SKM-1 treated with dmso at 0.1 percent for 144 hours (cell line): ENCODE results near the gene SPPL3.
A peak's percentile ranks its signal among the peaks of the same experiment; 100 is the strongest.

Experiments
- DNase-seq: peaks from one replicate; lab custom pipeline; 2025; ENCODE audit not compliant: unreplicated experiment; lab: John Stamatoyannopoulos, UW

Gene SPPL3

GRCh38 chr12:120790114-120790513 lies 114.0 kb downstream of the SPPL3 start:
- DNase-seq = no peak

GRCh38 chr12:120787889-120788288 lies 116.3 kb downstream of the SPPL3 start:
- no peak for DNase-seq

- DNase-seq = no peak
Measured at GRCh38 chr12:120784804-120785203, 119.4 kb downstream of the SPPL3 start.

- no peak for DNase-seq
Measured at GRCh38 chr12:120783197-120783596, 121.0 kb downstream of the SPPL3 start.

GRCh38 chr12:120775862-120776552 lies 128.2 kb downstream of the SPPL3 start:
- DNase-seq = no peak

- DNase-seq = no peak
Measured at GRCh38 chr12:120774169-120774916, 129.8 kb downstream of the SPPL3 start.

- no peak for DNase-seq
Measured at GRCh38 chr12:120771097-120771496, 133.1 kb downstream of the SPPL3 start.

GRCh38 chr12:120767071-120768024 lies 136.8 kb downstream of the SPPL3 start:
- no peak for DNase-seq

- no peak for DNase-seq
Measured at GRCh38 chr12:120766566-120766965, 137.6 kb downstream of the SPPL3 start.

GRCh38 chr12:120764816-120765215 lies 139.3 kb downstream of the SPPL3 start:
- DNase-seq = no peak

GRCh38 chr12:120763250-120763649 lies 140.9 kb downstream of the SPPL3 start:
- no peak for DNase-seq

- DNase-seq = no peak
Measured at GRCh38 chr12:120762086-120762485, 142.1 kb downstream of the SPPL3 start.

- no peak for DNase-seq
Measured at GRCh38 chr12:120761519-120761934, 142.6 kb downstream of the SPPL3 start.

GRCh38 chr12:120760349-120761254 lies 143.6 kb downstream of the SPPL3 start:
- no peak for DNase-seq

- peak; percentile 2 for DNase-seq
Measured at GRCh38 chr12:120759591-120760348, 144.4 kb downstream of the SPPL3 start.

GRCh38 chr12:120758798-120759590 lies 145.2 kb downstream of the SPPL3 start:
- no peak for DNase-seq

- DNase-seq = no peak
Measured at GRCh38 chr12:120757949-120758348, 146.2 kb downstream of the SPPL3 start.

GRCh38 chr12:120757226-120757742 lies 146.9 kb downstream of the SPPL3 start:
- DNase-seq = no peak

- no peak for DNase-seq
Measured at GRCh38 chr12:120755269-120755668, 148.9 kb downstream of the SPPL3 start.
